Mesenchymal stem cell (in vitro differentiated cells and primary cell): ENCODE measurements around the gene PNPLA3.

Experiments
- DNase-seq: peaks from one replicate; pipeline ENCODE4 v3.0.0-alpha.2; 2013
- H2AFZ ChIP-seq: one replicate; pipeline ENCODE4 v1.6.1; 2013; ENCODE audit warnings: low read depth, mild to moderate bottlenecking, control low read depth, inconsistent platforms, low read length, moderate library complexity
- H2AK5ac ChIP-seq: 2 replicates; pipeline ENCODE4 v1.6.1; 2013; ENCODE audit warnings: low read length, moderate library complexity, mild to moderate bottlenecking, inconsistent platforms; ENCODE audit not compliant: severe bottlenecking
- H2BK120ac ChIP-seq: one replicate; pipeline ENCODE4 v1.6.1; 2013; ENCODE audit warnings: low read depth, mild to moderate bottlenecking, inconsistent platforms, low read length, moderate library complexity
- H2BK12ac ChIP-seq, 2 experiments: one replicate each; pipeline ENCODE4 v1.6.1; 2013; ENCODE audit warnings: inconsistent platforms in 2 of 2, low read length in 2 of 2, mild to moderate bottlenecking in 2 of 2, moderate library complexity in 2 of 2, control low read depth in 1 of 2
- H2BK15ac ChIP-seq: one replicate; pipeline ENCODE4 v1.6.1; 2013; ENCODE audit warnings: mild to moderate bottlenecking, low read depth, inconsistent platforms; ENCODE audit not compliant: poor library complexity, severe bottlenecking
- H2BK5ac ChIP-seq: 2 replicates; pipeline ENCODE4 v1.6.1; 2013; ENCODE audit warnings: low read depth, mild to moderate bottlenecking, low read length, control low read depth, inconsistent platforms; ENCODE audit not compliant: poor library complexity, severe bottlenecking
- H3K14ac ChIP-seq, 2 experiments: one replicate each; pipeline ENCODE4 v1.6.1; 2013; ENCODE audit warnings: inconsistent platforms in 2 of 2, low read length in 2 of 2, control low read depth in 1 of 2, mild to moderate bottlenecking in 1 of 2, moderate library complexity in 1 of 2
- H3K18ac ChIP-seq, 2 experiments: one replicate each; pipeline ENCODE4 v1.6.1; 2013; ENCODE audit warnings: inconsistent platforms in 2 of 2, low read length in 2 of 2, control low read depth in 1 of 2, low read depth in 1 of 2, mild to moderate bottlenecking in 1 of 2
- H3K23ac ChIP-seq, 2 experiments: one replicate each; pipeline ENCODE4 v1.6.1; 2013; ENCODE audit warnings: inconsistent platforms in 2 of 2, low read length in 2 of 2, mild to moderate bottlenecking in 2 of 2, moderate library complexity in 2 of 2, control low read depth in 1 of 2
- H3K27ac ChIP-seq: 2 replicates; pipeline ENCODE4 v1.5.1; 2013; ENCODE audit warnings: mild to moderate bottlenecking, moderate library complexity, low read length, control low read depth, inconsistent platforms; ENCODE audit not compliant: poor library complexity, severe bottlenecking
- H3K27me3 ChIP-seq, 2 experiments: 2 replicates each; pipeline versions ENCODE4 v1.6.1 to v1.7.0; 2013; ENCODE audit warnings: low read length in 2 of 2, mild to moderate bottlenecking in 2 of 2, moderate library complexity in 2 of 2, control low read depth in 1 of 2, inconsistent platforms in 1 of 2; ENCODE audit not compliant: control insufficient read depth in 1 of 2, insufficient read depth in 1 of 2
- H3K36me3 ChIP-seq, 2 experiments: 2 replicates each; pipeline versions ENCODE4 v1.6.1 to v1.7.0; 2013; ENCODE audit warnings: low read length in 2 of 2, control low read depth in 1 of 2, inconsistent platforms in 1 of 2, low read depth in 1 of 2, mild to moderate bottlenecking in 1 of 2; ENCODE audit not compliant: insufficient read depth in 2 of 2, control insufficient read depth in 1 of 2
- H3K4ac ChIP-seq, 2 experiments: one replicate each; pipeline ENCODE4 v1.6.1; 2013; ENCODE audit warnings: inconsistent platforms in 2 of 2, low read length in 2 of 2, mild to moderate bottlenecking in 2 of 2, moderate library complexity in 2 of 2, control low read depth in 1 of 2, low read depth in 1 of 2
- H3K4me1 ChIP-seq: 2 replicates; pipeline ENCODE4 v1.6.1; 2013; ENCODE audit warnings: low read depth, low read length, control low read depth; ENCODE audit not compliant: control insufficient read depth, insufficient read depth
- H3K4me2 ChIP-seq: 2 replicates; pipeline ENCODE4 v1.6.1; 2013; ENCODE audit warnings: low read length, mild to moderate bottlenecking, inconsistent platforms; ENCODE audit not compliant: poor library complexity, severe bottlenecking
- H3K4me3 ChIP-seq, 2 experiments: 2 replicates each; pipeline versions ENCODE4 v1.5.1 to v1.7.0; 2013; ENCODE audit warnings: low read length in 2 of 2, mild to moderate bottlenecking in 2 of 2, control low read depth in 1 of 2, low read depth in 1 of 2; ENCODE audit not compliant: insufficient read depth in 1 of 2
- H3K79me1 ChIP-seq: replicated peaks from 2 replicates; pipeline ENCODE4 v1.6.1; 2013; ENCODE audit warnings: mild to moderate bottlenecking, control low read depth, low read length, inconsistent platforms; ENCODE audit not compliant: poor library complexity, severe bottlenecking
- H3K9ac ChIP-seq: 2 replicates; pipeline ENCODE4 v1.7.0; 2013; ENCODE audit warnings: mild to moderate bottlenecking, low read length, moderate library complexity
- H3K9me3 ChIP-seq: 2 replicates; pipeline ENCODE4 v1.7.0; 2013; ENCODE audit warnings: mild to moderate bottlenecking, low read length; ENCODE audit not compliant: control insufficient read depth
- H4K8ac ChIP-seq: one replicate; pipeline ENCODE4 v1.6.1; 2013; ENCODE audit warnings: inconsistent platforms, mild to moderate bottlenecking, low read length, moderate library complexity
- H4K91ac ChIP-seq: one replicate; pipeline ENCODE4 v1.6.1; 2013; ENCODE audit warnings: mild to moderate bottlenecking, low read length, inconsistent platforms
- whole genome bisulfite sequencing: methylation state at CpG from one replicate; pipeline ENCODE4 v1.1.7; 2013; ENCODE audit warnings: mixed read lengths; 5-methylcytosine and 5-hydroxymethylcytosine counted together

The PNPLA3 gene

GRCh38 chr22:43883719-43884415 is 39.7 kb upstream of the PNPLA3 start:
- peaks cover 5% of the 10 kb centered on the region for H3K9me3 ChIP-seq
- H4K8ac ChIP-seq, result no peak overlapping the region
- no peak overlapping the region for H3K27ac ChIP-seq
- WGBS, result 90% methylated on average over 17 of the region's 17 CpGs
- no peak for DNase-seq
- no peak overlapping the region for H2AK5ac ChIP-seq
- H2BK12ac ChIP-seq, result no peak overlapping the region
- no peak overlapping the region for H3K4me3 ChIP-seq
- no peak overlapping the region for H2BK15ac ChIP-seq
- H3K4me2 ChIP-seq, result no peak overlapping the region
- H2BK120ac ChIP-seq, result no peak overlapping the region
- H3K4ac ChIP-seq, result no peak overlapping the region
- no peaks in the 10 kb centered on the region for H3K36me3 ChIP-seq
- no peaks in the 10 kb centered on the region for H3K79me1 ChIP-seq
- H3K18ac ChIP-seq, result no peak overlapping the region
- H2AFZ ChIP-seq, result no peak overlapping the region
- H3K23ac ChIP-seq, result no peak overlapping the region
- no peak overlapping the region for H2BK5ac ChIP-seq
- H3K14ac ChIP-seq, result no peak overlapping the region
- no peak overlapping the region for H3K9ac ChIP-seq
- H3K27me3 ChIP-seq, result peaks cover 26 to 53% of the 10 kb centered on the region in 2 experiments
- H4K91ac ChIP-seq, result no peak overlapping the region
- no peaks in the 10 kb centered on the region for H3K4me1 ChIP-seq

- Histone ChIP-seq H3K9me3 (peaks cover 5% of the 10 kb centered on the region), H3K4ac (no peak overlapping the region), H3K27me3 (peaks cover 35 to 55% of the 10 kb centered on the region in 2 experiments), H3K4me1 (peaks cover 2% of the 10 kb centered on the region), H3K9ac (no peak overlapping the region), H3K4me2 (no peak overlapping the region), H2AK5ac (no peak overlapping the region), H4K8ac (no peak overlapping the region), H4K91ac (no peak overlapping the region), H3K4me3 (no peak overlapping the region), H2BK5ac (no peak overlapping the region), H3K18ac (no peak overlapping the region), H3K36me3 (no peaks in the 10 kb centered on the region), H2BK12ac (no peak overlapping the region), H3K23ac (no peak overlapping the region), H3K27ac (no peak overlapping the region), H2BK15ac (no peak overlapping the region), H2AFZ (no peak overlapping the region), H2BK120ac (no peak overlapping the region), H3K14ac (no peak overlapping the region), H3K79me1 (no peaks in the 10 kb centered on the region)
- 32% methylated on average over 15 of the region's 18 CpGs for WGBS
- peak; percentile 38 for DNase-seq
These were observed 38.8 kb upstream of the PNPLA3 start for GRCh38 chr22:43884600-43885318.

GRCh38 chr22:43885319-43885671 is 38.3 kb upstream of the PNPLA3 start:
- Histone ChIP-seq H4K8ac (no peak overlapping the region), H2BK15ac (no peak overlapping the region), H2BK12ac (no peak overlapping the region), H2AK5ac (no peak overlapping the region), H3K36me3 (no peaks in the 10 kb centered on the region), H3K27me3 (peaks cover 40 to 55% of the 10 kb centered on the region in 2 experiments), H3K4me3 (no peak overlapping the region), H3K18ac (no peak overlapping the region), H3K9ac (no peak overlapping the region), H3K9me3 (peaks cover 5% of the 10 kb centered on the region), H3K27ac (no peak overlapping the region), H3K14ac (no peak overlapping the region), H2AFZ (no peak overlapping the region), H3K4me1 (peaks cover 2% of the 10 kb centered on the region), H3K4ac (no peak overlapping the region), H2BK5ac (no peak overlapping the region), H3K4me2 (no peak overlapping the region), H3K79me1 (no peaks in the 10 kb centered on the region), H3K23ac (no peak overlapping the region), H2BK120ac (no peak overlapping the region), H4K91ac (no peak overlapping the region)
- no peak for DNase-seq
- 65% methylated on average over 7 of the region's 7 CpGs for WGBS

- H3K27ac ChIP-seq, result no peak overlapping the region
- H3K4me3 ChIP-seq, result no peak overlapping the region
- no peaks in the 10 kb centered on the region for H3K79me1 ChIP-seq
- no peak overlapping the region for H3K23ac ChIP-seq
- peaks cover 5% of the 10 kb centered on the region for H3K9me3 ChIP-seq
- peaks cover 2% of the 10 kb centered on the region for H3K4me1 ChIP-seq
- no peak overlapping the region for H2BK15ac ChIP-seq
- H4K8ac ChIP-seq, result no peak overlapping the region
- no peak overlapping the region for H3K9ac ChIP-seq
- H2BK120ac ChIP-seq, result no peak overlapping the region
- H2BK5ac ChIP-seq, result no peak overlapping the region
- H2AFZ ChIP-seq, result no peak overlapping the region
- H3K27me3 ChIP-seq, result peaks cover 45 to 56% of the 10 kb centered on the region in 2 experiments
- H3K36me3 ChIP-seq, result no peaks in the 10 kb centered on the region
- H3K4me2 ChIP-seq, result no peak overlapping the region
- no peak overlapping the region for H2AK5ac ChIP-seq
- no peak overlapping the region for H3K14ac ChIP-seq
- WGBS, result 84% methylated on average over 6 of the region's 6 CpGs
- H3K18ac ChIP-seq, result no peak overlapping the region
- no peak overlapping the region for H3K4ac ChIP-seq
- no peak overlapping the region for H4K91ac ChIP-seq
- no peak overlapping the region for H2BK12ac ChIP-seq
- no peak for DNase-seq
These were observed 37.8 kb upstream of the PNPLA3 start for GRCh38 chr22:43885786-43886185.
